Liver (tissue), 9 donors: ENCODE data around the gene ZNF628. TPM values are rescaled to one million over a fixed set of nuclear protein-coding genes. Genes with fewer than 3 reads are reported as not detected.

Source experiments
- DNase-seq: peaks from one replicate; pipeline ENCODE4 v3.0.0-alpha.2; 2017; ENCODE audit warnings: low spot score
- H3K27ac ChIP-seq, 2 donors: one replicate each; pipeline ENCODE4 v1.7.0; 2013; ENCODE audit warnings: inconsistent platforms in 2 of 2, low read length in 2 of 2, control low read depth in 1 of 2, low read depth in 1 of 2, mild to moderate bottlenecking in 1 of 2
- H3K27me3 ChIP-seq, 4 donors: one replicate each; pipeline versions ENCODE4 v1.6.1 to v1.7.0; 2013; ENCODE audit warnings: low read length in 3 of 4, inconsistent platforms in 1 of 4, mild to moderate bottlenecking in 1 of 4, moderate library complexity in 1 of 4; ENCODE audit not compliant: control insufficient read depth in 4 of 4, insufficient read depth in 4 of 4
- H3K36me3 ChIP-seq, 4 donors: one replicate each; pipeline versions ENCODE4 v1.6.1 to v1.7.0; 2013; ENCODE audit warnings: low read length in 3 of 4, mild to moderate bottlenecking in 3 of 4, low read depth in 1 of 4, moderate library complexity in 1 of 4; ENCODE audit not compliant: control insufficient read depth in 4 of 4, insufficient read depth in 3 of 4
- H3K4me1 ChIP-seq, 4 donors: one replicate each; pipeline versions ENCODE4 v1.6.1 to v1.7.0; 2013; ENCODE audit warnings: low read length in 3 of 4, mild to moderate bottlenecking in 3 of 4, moderate library complexity in 1 of 4; ENCODE audit not compliant: control insufficient read depth in 4 of 4, insufficient read depth in 4 of 4
- H3K4me3 ChIP-seq, 3 donors: one replicate each; pipeline versions ENCODE4 v1.6.1 to v1.7.0; 2013; ENCODE audit warnings: low read length in 3 of 3, control low read depth in 1 of 3, low read depth in 1 of 3, mild to moderate bottlenecking in 1 of 3
- H3K9ac ChIP-seq, 2 donors: one replicate each; pipeline ENCODE4 v1.7.0; 2013; ENCODE audit warnings: low read length in 2 of 2, mild to moderate bottlenecking in 2 of 2, moderate library complexity in 2 of 2, control low read depth in 1 of 2, low read depth in 1 of 2
- H3K9me3 ChIP-seq, 4 donors: one replicate each; pipeline versions ENCODE4 v1.6.1 to v1.7.0; 2013; ENCODE audit warnings: low read length in 3 of 4; ENCODE audit not compliant: control insufficient read depth in 4 of 4
- ATF3 ChIP-seq: IDR thresholded peaks from 2 replicates; pipeline ENCODE4 v1.6.1; 2016; ENCODE audit warnings: antibody characterized with exemption
- CTCF ChIP-seq: fragments of 150-350 bp; IDR thresholded peaks from 2 replicates; pipeline ENCODE4 v1.5.1; 2017; ENCODE audit warnings: improper control_type of control experiment, low read depth, low read length; ENCODE audit not compliant: missing input control
- EGR1 ChIP-seq, 2 donors: IDR thresholded peaks; 2 replicates each; pipeline ENCODE4 v1.6.1; 2016 to 2018; ENCODE audit warnings: antibody characterized with exemption in 2 of 2, low read depth in 2 of 2
- FOXA2 ChIP-seq: IDR thresholded peaks from 2 replicates; pipeline ENCODE4 v1.6.1; 2016; ENCODE audit warnings: antibody characterized with exemption
- GABPA ChIP-seq, 2 donors: IDR thresholded peaks in 1 of 2; conservative IDR thresholded peaks in 1 of 2; 2 replicates each; pipeline ENCODE4 v1.6.1; 2016; ENCODE audit warnings: antibody characterized with exemption in 2 of 2, mild to moderate bottlenecking in 1 of 2, moderate library complexity in 1 of 2
- HNF4A ChIP-seq, 2 donors: conservative IDR thresholded peaks; 2 replicates each; pipeline ENCODE4 v1.6.1; 2016; ENCODE audit warnings: antibody characterized with exemption in 2 of 2, mild to moderate bottlenecking in 2 of 2
- HNF4G ChIP-seq: IDR thresholded peaks from 2 replicates; pipeline ENCODE4 v1.6.1; 2016; ENCODE audit warnings: antibody characterized with exemption
- MAX ChIP-seq: IDR thresholded peaks from 2 replicates; pipeline ENCODE4 v1.6.1; 2016; ENCODE audit warnings: antibody characterized with exemption
- NR2F2 ChIP-seq: IDR thresholded peaks from 2 replicates; pipeline ENCODE4 v1.6.1; 2016; ENCODE audit warnings: antibody characterized with exemption
- REST ChIP-seq: IDR thresholded peaks from 2 replicates; pipeline ENCODE4 v1.6.1; 2016; ENCODE audit warnings: antibody characterized with exemption, mild to moderate bottlenecking
- RXRA ChIP-seq, 2 donors: IDR thresholded peaks; 2 replicates each; pipeline ENCODE4 v1.6.1; 2017 to 2018; ENCODE audit warnings: antibody characterized with exemption in 2 of 2, mild to moderate bottlenecking in 1 of 2
- SP1 ChIP-seq: IDR thresholded peaks from 2 replicates; pipeline ENCODE4 v1.6.1; 2018; ENCODE audit warnings: antibody characterized with exemption, mild to moderate bottlenecking
- TAF1 ChIP-seq: conservative IDR thresholded peaks from 2 replicates; pipeline ENCODE4 v1.6.1; 2016; ENCODE audit warnings: antibody characterized with exemption, mild to moderate bottlenecking
- YY1 ChIP-seq: IDR thresholded peaks from 2 replicates; pipeline ENCODE4 v1.6.1; 2016; ENCODE audit warnings: antibody characterized with exemption, mild to moderate bottlenecking
- WGBS: extraction: QIAGEN DNeasy Blood & Tissue Kit; methylation state at CpG from one replicate; pipeline ENCODE4 v1.1.7; 2013; 5-methylcytosine and 5-hydroxymethylcytosine counted together
- polyA plus RNA-seq, 2 donors: library from polyadenylated mRNA; stranded (reverse) in 1 of 2; unstranded in 1 of 2; fragments of 200-250 nt in 1 of 2; fragments of >200 nt in 1 of 2; fragmentation: Nextera tagmentation in 1 of 2; extraction: Ambion mirVana in 1 of 2; gene quantifications; one replicate each; pipeline versions ENCODE4 v1.2.1 to v1.2.3, GENCODE V29; 2013 to 2015
- total RNA-seq, 2 donors: library from RNA; depleted of rRNA; stranded (reverse); fragments of >200 nt; gene quantifications; one replicate each; pipeline ENCODE4 v1.2.3, GENCODE V29; 2014
- donor health status: healthy.
- donor health status: healthy.
- donor health status: healthy.
- donor health status: healthy.
- donor health status: healthy.

ZNF628 gene
- total and polyA plus RNA-seq, 4 donors: 0.99 to 4.4 (median 1.5) TPM

- Histone ChIP-seq H3K4me1 (peaks cover 7 to 18% (median 15%) of the 10 kb centered on the region in 4 donors), H3K36me3 (no peaks in the 10 kb centered on the region), H3K4me3 (no peak overlapping the region), H3K9me3 (no peaks in the 10 kb centered on the region), H3K27ac (no peak overlapping the region), H3K27me3 (no peaks in the 10 kb centered on the region), H3K9ac (no peak overlapping the region)
- no peak for DNase-seq
- no peak for TF ChIP-seq TAF1
- 84% methylated on average over 16 of the region's 16 CpGs for WGBS
Observed at GRCh38 chr19:55473225-55474012, 3.0 kb upstream of the ZNF628 start.

- WGBS: 94% methylated on average over 19 of the region's 19 CpGs
- Histone ChIP-seq H3K4me3 (no peak overlapping the region), H3K27ac (no peak overlapping the region), H3K36me3 (no peaks in the 10 kb centered on the region), H3K4me1 (peaks cover 7 to 23% (median 18%) of the 10 kb centered on the region in 4 donors), H3K9ac (no peak overlapping the region), H3K9me3 (no peaks in the 10 kb centered on the region), H3K27me3 (no peaks in the 10 kb centered on the region)
- DNase-seq: no peak
- TF ChIP-seq CTCF: no peak
- no peak for TF ChIP-seq NR2F2
- no peak for TF ChIP-seq GABPA (IDR thresholded peaks at IDR 0.05 in 1 of 2, conservative IDR thresholded peaks at IDR 0.05 in 1 of 2)
- no peak for TF ChIP-seq EGR1 (IDR thresholded peaks at IDR 0.05; ENCODE audit: low read depth in 2 of 2)
- TF ChIP-seq HNF4G: no peak
Observed at GRCh38 chr19:55474269-55475265, 1.9 kb upstream of the ZNF628 start.

GRCh38 chr19:55477905-55478304, 1.5 kb downstream of the ZNF628 start:
- Histone ChIP-seq H3K27me3 (no peaks in the 10 kb centered on the region), H3K9ac (no peak overlapping the region), H3K4me3 (no peak overlapping the region), H3K4me1 (peaks cover 7 to 25% (median 18%) of the 10 kb centered on the region in 4 donors), H3K27ac (no peak overlapping the region), H3K9me3 (no peaks in the 10 kb centered on the region), H3K36me3 (peaks cover 0 to 8% (median 4%) of the 10 kb centered on the region in 4 donors)
- no peak for TF ChIP-seq SP1
- no peak for TF ChIP-seq TAF1
- no peak for TF ChIP-seq FOXA2
- no peak for TF ChIP-seq YY1
- TF ChIP-seq CTCF: no peak
- TF ChIP-seq HNF4A (conservative IDR thresholded peaks at IDR 0.05): no peak
- no peak for TF ChIP-seq ATF3
- TF ChIP-seq EGR1 (IDR thresholded peaks at IDR 0.05; ENCODE audit: low read depth in 2 of 2): no peak
- TF ChIP-seq MAX: no peak
- no peak for TF ChIP-seq REST
- no peak for TF ChIP-seq RXRA (IDR thresholded peaks at IDR 0.05)
- WGBS: 91% methylated on average over 13 of the region's 13 CpGs
- no peak for DNase-seq
